Hepatocyte (in vitro differentiated cells): ENCODE data around the gene RABGAP1. TPM values are rescaled to one million over a fixed set of nuclear protein-coding genes. Genes with fewer than 3 reads are reported as not detected.

Experiments
- DNase-seq: peaks from one replicate; pipeline ENCODE4 v3.0.0-alpha.2; 2016; ENCODE audit warnings: low spot score
- H2AFZ ChIP-seq: fragments of 200-600 bp; sonication (generic); 2 replicates; pipeline ENCODE4 v1.6.0; 2016; ENCODE audit warnings: antibody characterized with exemption, mild to moderate bottlenecking
- H3K27ac ChIP-seq: fragments of 200-600 bp; sonication (generic); 2 replicates; pipeline ENCODE4 v1.5.1; 2016; ENCODE audit warnings: mild to moderate bottlenecking
- H3K27me3 ChIP-seq: fragments of 200-600 bp; sonication (generic); 2 replicates; pipeline ENCODE4 v1.6.1; 2016
- H3K36me3 ChIP-seq: fragments of 200-600 bp; sonication (generic); replicated peaks from 2 replicates; pipeline ENCODE4 v1.5.1; 2016; ENCODE audit warnings: low read depth; ENCODE audit not compliant: insufficient read depth
- H3K4me1 ChIP-seq: fragments of 200-600 bp; sonication (generic); 2 replicates; pipeline ENCODE4 v1.5.1; 2016; ENCODE audit warnings: mild to moderate bottlenecking, moderate library complexity; ENCODE audit not compliant: insufficient read depth
- H3K4me2 ChIP-seq: fragments of 200-600 bp; sonication (generic); 2 replicates; pipeline ENCODE4 v1.6.0; 2016
- H3K4me3 ChIP-seq: fragments of 200-600 bp; sonication (generic); 2 replicates; pipeline ENCODE4 v1.5.1; 2016; ENCODE audit warnings: mild to moderate bottlenecking
- H3K79me2 ChIP-seq: fragments of 200-600 bp; sonication (generic); 2 replicates; pipeline ENCODE4 v1.6.0; 2017; ENCODE audit warnings: mild to moderate bottlenecking
- H3K9me2 ChIP-seq: fragments of 200-600 bp; sonication (generic); replicated peaks from 2 replicates; pipeline ENCODE4 v1.6.0; 2017; ENCODE audit warnings: mild to moderate bottlenecking; ENCODE audit not compliant: insufficient read depth
- H3K9me3 ChIP-seq: fragments of 200-600 bp; sonication (generic); 2 replicates; pipeline ENCODE4 v1.5.1; 2016; ENCODE audit warnings: low read depth, mild to moderate bottlenecking
- H4K20me1 ChIP-seq: fragments of 200-600 bp; sonication (generic); 2 replicates; pipeline ENCODE4 v1.6.0; 2016; ENCODE audit warnings: mild to moderate bottlenecking; ENCODE audit not compliant: insufficient read depth, poor library complexity, severe bottlenecking
- CTCF ChIP-seq: fragments of 200-600 bp; sonication (generic); IDR thresholded peaks from 2 replicates; pipeline ENCODE4 v1.5.1; 2016; ENCODE audit warnings: antibody characterized with exemption, mild to moderate bottlenecking; ENCODE audit not compliant: poor library complexity
- EZH2 ChIP-seq: fragments of 200-600 bp; sonication (generic); IDR thresholded peaks from 2 replicates; pipeline ENCODE4 v1.6.1; 2016; ENCODE audit warnings: antibody characterized with exemption, mild to moderate bottlenecking, borderline replicate concordance
- EZH2phosphoT487 ChIP-seq: fragments of 200-600 bp; sonication (generic); IDR thresholded peaks from one replicate; pipeline ENCODE4 v1.6.1; 2018; ENCODE audit warnings: antibody characterized with exemption, mild to moderate bottlenecking, low read depth, moderate library complexity; ENCODE audit not compliant: unreplicated experiment, severe bottlenecking
- WGBS: methylation state at CpG from one replicate; pipeline ENCODE4 v1.1.6; 2016; ENCODE audit warnings: low lambda C conversion rate; ENCODE audit errors: missing lambda C conversion rate; 5-methylcytosine and 5-hydroxymethylcytosine counted together
- polyA plus RNA-seq: library from polyadenylated mRNA; unstranded; fragments of >200 nt; fragmentation: Nextera tagmentation; extraction: Ambion mirVana; gene quantifications from 2 replicates; pipeline ENCODE4 v1.2.1, GENCODE V29; 2016
- total RNA-seq: library from RNA; depleted of rRNA; stranded (reverse); fragments of >200 nt; gene quantifications from 2 replicates; pipeline ENCODE4 v1.2.3, GENCODE V29; 2014

RABGAP1 gene
- total and polyA plus RNA-seq, 2 experiments from 2014 or later = 26.8 to 58.4 TPM

- Histone ChIP-seq H3K36me3 (no peaks in the 10 kb centered on the region), H3K4me3 (no peak overlapping the region), H2AFZ (no peak overlapping the region), H3K27me3 (no peaks in the 10 kb centered on the region), H3K9me2 (no peaks in the 10 kb centered on the region), H4K20me1 (no peaks in the 10 kb centered on the region), H3K9me3 (no peaks in the 10 kb centered on the region), H3K79me2 (no peaks in the 10 kb centered on the region), H3K4me2 (no peak overlapping the region), H3K4me1 (peaks cover 4% of the 10 kb centered on the region), H3K27ac (no peak overlapping the region)
- WGBS = 38% methylated on average over 2 of the region's 2 CpGs
- no peak for DNase-seq
- TF ChIP-seq CTCF (peak; percentile 82), EZH2 (no peak)
Measured at GRCh38 chr9:123081824-123082223, 141.0 kb downstream of the RABGAP1 start.

- no peaks in the 10 kb centered on the region for H3K36me3 ChIP-seq
- 69% methylated on average over 6 of the region's 6 CpGs for WGBS
Measured at GRCh38 chr9:123083680-123084079, 142.9 kb downstream of the RABGAP1 start.

GRCh38 chr9:123084256-123084655, 143.4 kb downstream of the RABGAP1 start:
- Histone ChIP-seq H3K4me3 (no peak overlapping the region), H3K4me2 (no peak overlapping the region), H3K9me3 (no peaks in the 10 kb centered on the region), H3K79me2 (no peaks in the 10 kb centered on the region), H4K20me1 (no peaks in the 10 kb centered on the region), H3K9me2 (no peaks in the 10 kb centered on the region), H3K4me1 (peaks cover 4% of the 10 kb centered on the region), H3K27me3 (no peaks in the 10 kb centered on the region), H3K36me3 (no peaks in the 10 kb centered on the region), H2AFZ (no peak overlapping the region), H3K27ac (no peak overlapping the region)
- DNase-seq = no peak
- 100% methylated on average over 1 of the region's 1 CpG for WGBS
- TF ChIP-seq EZH2 (no peak), EZH2phosphoT487 (no peak), CTCF (no peak)

More at GRCh38 chr9:123083680-123084079, 142.9 kb downstream of the RABGAP1 start:
- Histone ChIP-seq H3K79me2 (no peaks in the 10 kb centered on the region), H2AFZ (no peak overlapping the region), H3K9me2 (no peaks in the 10 kb centered on the region), H3K27ac (no peak overlapping the region), H3K27me3 (no peaks in the 10 kb centered on the region), H3K4me2 (no peak overlapping the region), H3K4me3 (no peak overlapping the region), H3K9me3 (no peaks in the 10 kb centered on the region), H4K20me1 (no peaks in the 10 kb centered on the region), H3K4me1 (peaks cover 4% of the 10 kb centered on the region)
- TF ChIP-seq EZH2phosphoT487 (no peak), EZH2 (no peak), CTCF (no peak)
- no peak for DNase-seq

- no peaks in the 10 kb centered on the region for H3K27me3 ChIP-seq
- H3K36me3 ChIP-seq = peaks cover 4% of the 10 kb centered on the region
- no peak for TF ChIP-seq EZH2
- TF ChIP-seq CTCF = no peak
- TF ChIP-seq EZH2phosphoT487 = no peak
- no peak overlapping the region for H3K27ac ChIP-seq
- peaks cover 4% of the 10 kb centered on the region for H3K4me1 ChIP-seq
- 83% methylated on average over 2 of the region's 2 CpGs for WGBS
- no peak overlapping the region for H3K4me2 ChIP-seq
- no peaks in the 10 kb centered on the region for H3K9me3 ChIP-seq
- no peak overlapping the region for H3K4me3 ChIP-seq
- H3K9me2 ChIP-seq = no peaks in the 10 kb centered on the region
- no peak for DNase-seq
- no peaks in the 10 kb centered on the region for H3K79me2 ChIP-seq
- no peaks in the 10 kb centered on the region for H4K20me1 ChIP-seq
- H2AFZ ChIP-seq = no peak overlapping the region
Measured at GRCh38 chr9:123085916-123086315, 145.1 kb downstream of the RABGAP1 start.
